ENCODE measurements around the gene CCSER2. TPM values are rescaled to one million over a fixed set of nuclear protein-coding genes. Genes with fewer than 3 reads are reported as not detected.

The CCSER2 gene
- total RNA-seq, 1 experiment from 2014 or later: 28.9 TPM

DNA sequence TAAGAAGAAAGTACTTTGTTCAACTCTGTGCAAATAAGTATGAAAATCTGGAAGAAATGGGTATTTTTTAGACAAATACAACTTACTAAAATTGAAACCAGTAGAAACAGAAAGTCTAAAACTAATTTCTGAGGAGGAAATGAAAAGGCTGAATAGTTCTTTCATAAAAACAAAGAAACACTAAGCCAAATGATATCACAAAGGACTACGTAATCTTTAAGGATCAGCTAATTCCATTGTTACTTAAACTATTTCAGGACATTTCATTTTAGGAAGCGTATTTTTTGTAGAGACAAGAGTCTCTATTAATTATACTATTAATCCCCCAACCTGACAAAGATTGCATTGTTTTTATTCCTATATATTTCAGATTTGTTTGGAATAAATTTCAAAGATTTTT, 11.2 kb upstream of the CCSER2 start:
- no peaks in the 10 kb centered on the region for H3K9me3 ChIP-seq (ENCODE audit: control insufficient read depth in 1 of 2, insufficient read depth in 1 of 2, low read depth in 1 of 2, low read length in 2 of 2)
- no peak overlapping the region for H3K27ac ChIP-seq (ENCODE audit: low read depth, low read length)
- BruUV-seq (replicated peaks): no TSS peak
- H3K4me2 ChIP-seq (ENCODE audit: low read length): no peak overlapping the region
- H3K9me2 ChIP-seq (ENCODE audit: insufficient read depth): no peaks in the 10 kb centered on the region
- POLR2A ChIA-PET: no interaction called here
- no peak overlapping the region for H3K9ac ChIP-seq (ENCODE audit: low read length)
- intact Hi-C loops (cut with micrococcal nuclease): no loop called here
- H4K20me1 ChIP-seq (ENCODE audit: insufficient read depth): no peaks in the 10 kb centered on the region
- no peak for DNase-seq (ENCODE audit: low read depth, low spot score)
- H3K79me2 ChIP-seq (ENCODE audit: insufficient read depth, low read length): no peaks in the 10 kb centered on the region
- TF ChIP-seq EZH2phosphoT487 (IDR thresholded peaks at IDR 0.05; ENCODE audit: borderline replicate concordance): no peak
- TF ChIP-seq, protein P1, sequence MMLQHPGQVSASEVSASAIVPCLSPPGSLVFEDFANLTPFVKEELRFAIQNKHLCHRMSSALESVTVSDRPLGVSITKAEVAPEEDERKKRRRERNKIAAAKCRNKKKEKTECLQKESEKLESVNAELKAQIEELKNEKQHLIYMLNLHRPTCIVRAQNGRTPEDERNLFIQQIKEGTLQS (IDR thresholded peaks at IDR 0.05): no peak
- TF ChIP-seq TCF7L2 (IDR thresholded peaks at IDR 0.05; ENCODE audit: borderline replicate concordance, extremely low read depth, insufficient read depth, insufficient read length): no peak
- TF ChIP-seq, protein P2, sequence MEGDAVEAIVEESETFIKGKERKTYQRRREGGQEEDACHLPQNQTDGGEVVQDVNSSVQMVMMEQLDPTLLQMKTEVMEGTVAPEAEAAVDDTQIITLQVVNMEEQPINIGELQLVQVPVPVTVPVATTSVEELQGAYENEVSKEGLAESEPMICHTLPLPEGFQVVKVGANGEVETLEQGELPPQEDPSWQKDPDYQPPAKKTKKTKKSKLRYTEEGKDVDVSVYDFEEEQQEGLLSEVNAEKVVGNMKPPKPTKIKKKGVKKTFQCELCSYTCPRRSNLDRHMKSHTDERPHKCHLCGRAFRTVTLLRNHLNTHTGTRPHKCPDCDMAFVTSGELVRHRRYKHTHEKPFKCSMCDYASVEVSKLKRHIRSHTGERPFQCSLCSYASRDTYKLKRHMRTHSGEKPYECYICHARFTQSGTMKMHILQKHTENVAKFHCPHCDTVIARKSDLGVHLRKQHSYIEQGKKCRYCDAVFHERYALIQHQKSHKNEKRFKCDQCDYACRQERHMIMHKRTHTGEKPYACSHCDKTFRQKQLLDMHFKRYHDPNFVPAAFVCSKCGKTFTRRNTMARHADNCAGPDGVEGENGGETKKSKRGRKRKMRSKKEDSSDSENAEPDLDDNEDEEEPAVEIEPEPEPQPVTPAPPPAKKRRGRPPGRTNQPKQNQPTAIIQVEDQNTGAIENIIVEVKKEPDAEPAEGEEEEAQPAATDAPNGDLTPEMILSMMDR (IDR thresholded peaks at IDR 0.05 in 2 of 3, conservative IDR thresholded peaks at IDR 0.05 in 1 of 3; ENCODE audit: borderline replicate concordance in 1 of 3, insufficient read depth in 1 of 3, low read depth in 2 of 3, low read length in 2 of 3): no peak
- TF ChIP-seq, protein P3, sequence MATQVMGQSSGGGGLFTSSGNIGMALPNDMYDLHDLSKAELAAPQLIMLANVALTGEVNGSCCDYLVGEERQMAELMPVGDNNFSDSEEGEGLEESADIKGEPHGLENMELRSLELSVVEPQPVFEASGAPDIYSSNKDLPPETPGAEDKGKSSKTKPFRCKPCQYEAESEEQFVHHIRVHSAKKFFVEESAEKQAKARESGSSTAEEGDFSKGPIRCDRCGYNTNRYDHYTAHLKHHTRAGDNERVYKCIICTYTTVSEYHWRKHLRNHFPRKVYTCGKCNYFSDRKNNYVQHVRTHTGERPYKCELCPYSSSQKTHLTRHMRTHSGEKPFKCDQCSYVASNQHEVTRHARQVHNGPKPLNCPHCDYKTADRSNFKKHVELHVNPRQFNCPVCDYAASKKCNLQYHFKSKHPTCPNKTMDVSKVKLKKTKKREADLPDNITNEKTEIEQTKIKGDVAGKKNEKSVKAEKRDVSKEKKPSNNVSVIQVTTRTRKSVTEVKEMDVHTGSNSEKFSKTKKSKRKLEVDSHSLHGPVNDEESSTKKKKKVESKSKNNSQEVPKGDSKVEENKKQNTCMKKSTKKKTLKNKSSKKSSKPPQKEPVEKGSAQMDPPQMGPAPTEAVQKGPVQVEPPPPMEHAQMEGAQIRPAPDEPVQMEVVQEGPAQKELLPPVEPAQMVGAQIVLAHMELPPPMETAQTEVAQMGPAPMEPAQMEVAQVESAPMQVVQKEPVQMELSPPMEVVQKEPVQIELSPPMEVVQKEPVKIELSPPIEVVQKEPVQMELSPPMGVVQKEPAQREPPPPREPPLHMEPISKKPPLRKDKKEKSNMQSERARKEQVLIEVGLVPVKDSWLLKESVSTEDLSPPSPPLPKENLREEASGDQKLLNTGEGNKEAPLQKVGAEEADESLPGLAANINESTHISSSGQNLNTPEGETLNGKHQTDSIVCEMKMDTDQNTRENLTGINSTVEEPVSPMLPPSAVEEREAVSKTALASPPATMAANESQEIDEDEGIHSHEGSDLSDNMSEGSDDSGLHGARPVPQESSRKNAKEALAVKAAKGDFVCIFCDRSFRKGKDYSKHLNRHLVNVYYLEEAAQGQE (IDR thresholded peaks at IDR 0.05; ENCODE audit: low read depth): no peak
- TF ChIP-seq, protein P4, sequence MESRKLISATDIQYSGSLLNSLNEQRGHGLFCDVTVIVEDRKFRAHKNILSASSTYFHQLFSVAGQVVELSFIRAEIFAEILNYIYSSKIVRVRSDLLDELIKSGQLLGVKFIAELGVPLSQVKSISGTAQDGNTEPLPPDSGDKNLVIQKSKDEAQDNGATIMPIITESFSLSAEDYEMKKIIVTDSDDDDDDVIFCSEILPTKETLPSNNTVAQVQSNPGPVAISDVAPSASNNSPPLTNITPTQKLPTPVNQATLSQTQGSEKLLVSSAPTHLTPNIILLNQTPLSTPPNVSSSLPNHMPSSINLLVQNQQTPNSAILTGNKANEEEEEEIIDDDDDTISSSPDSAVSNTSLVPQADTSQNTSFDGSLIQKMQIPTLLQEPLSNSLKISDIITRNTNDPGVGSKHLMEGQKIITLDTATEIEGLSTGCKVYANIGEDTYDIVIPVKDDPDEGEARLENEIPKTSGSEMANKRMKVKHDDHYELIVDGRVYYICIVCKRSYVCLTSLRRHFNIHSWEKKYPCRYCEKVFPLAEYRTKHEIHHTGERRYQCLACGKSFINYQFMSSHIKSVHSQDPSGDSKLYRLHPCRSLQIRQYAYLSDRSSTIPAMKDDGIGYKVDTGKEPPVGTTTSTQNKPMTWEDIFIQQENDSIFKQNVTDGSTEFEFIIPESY (IDR thresholded peaks at IDR 0.05; ENCODE audit: extremely low read depth, insufficient replicate concordance, low read length): no peak
- no peak for TF ChIP-seq POLR2A (IDR thresholded peaks at IDR 0.05; ENCODE audit: borderline replicate concordance, extremely low read depth, insufficient read depth, insufficient read length)
- TF ChIP-seq CBX3 (IDR thresholded peaks at IDR 0.05; ENCODE audit: low read depth): no peak
- no peak for TF ChIP-seq EGR1 (IDR thresholded peaks at IDR 0.05; ENCODE audit: low read depth)
- TF ChIP-seq SIN3A (IDR thresholded peaks at IDR 0.05; ENCODE audit: low read depth): no peak
- TF ChIP-seq SP1 (IDR thresholded peaks at IDR 0.05; ENCODE audit: low read depth): no peak
- no peak for TF ChIP-seq ZNF274 (IDR thresholded peaks at IDR 0.05; ENCODE audit: low read depth, low read length)
- no peak for TF ChIP-seq ZFX (IDR thresholded peaks at IDR 0.05)
- no peak for TF ChIP-seq ELF1 (IDR thresholded peaks at IDR 0.05; ENCODE audit: borderline replicate concordance, low read depth)
- TF ChIP-seq POLR2AphosphoS5 (IDR thresholded peaks at IDR 0.05; ENCODE audit: low read depth, low read length): no peak
- no peak for TF ChIP-seq JUND (IDR thresholded peaks at IDR 0.05)
- TF ChIP-seq FOSL1 (IDR thresholded peaks at IDR 0.05; ENCODE audit: low read depth): no peak
- no peak for TF ChIP-seq EZH2 (IDR thresholded peaks at IDR 0.05)
- peaks cover 15 to 21% of the 10 kb centered on the region in 2 experiments for H3K4me1 ChIP-seq (ENCODE audit: control insufficient read depth in 1 of 2, insufficient read depth in 2 of 2, low read length in 2 of 2)
- CTCF ChIA-PET: no interaction called here
- ATAC-seq: no peak
- RAD21 ChIA-PET (ENCODE audit: low non-redundant PET in 1 of 2, low total read pairs in 2 of 2, uncharacterized antibody in 2 of 2, unreplicated experiment in 2 of 2): no interaction called here
- no peak overlapping the region for H2AFZ ChIP-seq (ENCODE audit: low read depth, low read length, poor library complexity, severe bottlenecking)
- no peaks in the 10 kb centered on the region for H3K27me3 ChIP-seq (ENCODE audit: insufficient read depth, low read length)
- H3K4me3 ChIP-seq (replicated peaks in 1 of 2; ENCODE audit: low read depth in 1 of 2, low read length in 2 of 2): no peak overlapping the region
- H3K36me3 ChIP-seq (ENCODE audit: control insufficient read depth in 1 of 2, insufficient read depth in 2 of 2, low read length in 2 of 2): no peaks in the 10 kb centered on the region
